Liver (tissue), 3 donors: ENCODE results near the gene THOC5.

Experiments
- ATF3 ChIP-seq: IDR thresholded peaks from 2 replicates; pipeline ENCODE4 v1.6.1; 2016; ENCODE audit warnings: antibody characterized with exemption
- CTCF ChIP-seq: fragments of 150-350 bp; IDR thresholded peaks from 2 replicates; pipeline ENCODE4 v1.5.1; 2017; ENCODE audit warnings: improper control_type of control experiment, low read depth, low read length; ENCODE audit not compliant: missing input control
- MAX ChIP-seq: IDR thresholded peaks from 2 replicates; pipeline ENCODE4 v1.6.1; 2016; ENCODE audit warnings: antibody characterized with exemption
- NR2F2 ChIP-seq: IDR thresholded peaks from 2 replicates; pipeline ENCODE4 v1.6.1; 2016; ENCODE audit warnings: antibody characterized with exemption
- RAD21 ChIP-seq, 2 donors: IDR thresholded peaks; 2 replicates each; pipeline ENCODE4 v1.6.1; 2016; ENCODE audit warnings: antibody characterized with exemption in 2 of 2, mild to moderate bottlenecking in 2 of 2
- REST ChIP-seq: IDR thresholded peaks from 2 replicates; pipeline ENCODE4 v1.6.1; 2016; ENCODE audit warnings: antibody characterized with exemption, mild to moderate bottlenecking
- SP1 ChIP-seq: IDR thresholded peaks from 2 replicates; pipeline ENCODE4 v1.6.1; 2018; ENCODE audit warnings: antibody characterized with exemption, mild to moderate bottlenecking
- TAF1 ChIP-seq: conservative IDR thresholded peaks from 2 replicates; pipeline ENCODE4 v1.6.1; 2016; ENCODE audit warnings: antibody characterized with exemption, mild to moderate bottlenecking
- YY1 ChIP-seq: IDR thresholded peaks from 2 replicates; pipeline ENCODE4 v1.6.1; 2016; ENCODE audit warnings: antibody characterized with exemption, mild to moderate bottlenecking
- ZBTB33 ChIP-seq: IDR thresholded peaks from 2 replicates; pipeline ENCODE4 v1.6.1; 2016; ENCODE audit warnings: antibody characterized with exemption
- donor health status: healthy.
- donor health status: healthy.

- TF ChIP-seq CTCF = no peak
- TF ChIP-seq YY1 = no peak
- no peak for TF ChIP-seq REST
- no peak for TF ChIP-seq RAD21 (IDR thresholded peaks at IDR 0.05)
- TF ChIP-seq TAF1 = no peak
- no peak for TF ChIP-seq NR2F2
- no peak for TF ChIP-seq ZBTB33
- TF ChIP-seq ATF3 = no peak
- TF ChIP-seq SP1 = no peak
- TF ChIP-seq MAX = no peak
Observed at GRCh38 chr22:29519996-29520395, 33.6 kb downstream of the THOC5 start.
